Keratinocyte (primary cell): Measurements from ENCODE around the gene MSMP. TPM values are rescaled to one million over a fixed set of nuclear protein-coding genes. Genes with fewer than 3 reads are reported as not detected.
A peak's percentile ranks its signal among the peaks of the same experiment; 100 is the strongest.

Source experiments
- DNase-seq: peaks from one replicate; pipeline ENCODE4 v3.0.0-alpha.2; 2011; ENCODE audit warnings: low read depth, missing footprints, low spot score
- FAIRE-seq: peaks from 2 replicates; lab custom pipeline; 2011; peaks lifted over from hg19 to GRCh38; lab: Jason Lieb, UNC
- H2AFZ ChIP-seq: 2 replicates; pipeline ENCODE4 v1.6.0; 2012; ENCODE audit warnings: low read length, control low read depth, inconsistent platforms; ENCODE audit not compliant: control insufficient read depth
- H3K27ac ChIP-seq: 2 replicates; pipeline ENCODE4 v1.5.1; 2011; ENCODE audit warnings: low read length; ENCODE audit not compliant: control insufficient read depth, insufficient read depth
- H3K27me3 ChIP-seq: 3 replicates; pipeline ENCODE4 v1.6.0; 2011; ENCODE audit warnings: low read length; ENCODE audit not compliant: control insufficient read depth, insufficient read depth; ENCODE audit errors: extremely low read depth
- H3K36me3 ChIP-seq, 2 experiments: 2 replicates in 1 of 2; 3 replicates in 1 of 2; pipeline ENCODE4 v1.5.1; 2011; ENCODE audit warnings: low read length in 2 of 2, mild to moderate bottlenecking in 1 of 2; ENCODE audit not compliant: control insufficient read depth in 2 of 2, insufficient read depth in 2 of 2; ENCODE audit errors: extremely low read depth in 1 of 2
- H3K4me1 ChIP-seq: 3 replicates; pipeline ENCODE4 v1.5.1; 2011; ENCODE audit warnings: low read length; ENCODE audit not compliant: control insufficient read depth, insufficient read depth; ENCODE audit errors: extremely low read depth
- H3K4me2 ChIP-seq: 3 replicates; pipeline ENCODE4 v1.6.0; 2011; ENCODE audit warnings: low read depth, low read length; ENCODE audit not compliant: control insufficient read depth, insufficient read depth; ENCODE audit errors: extremely low read depth
- H3K4me3 ChIP-seq, 3 experiments: fragments of 200-600 bp in 1 of 3; sonication (generic) in 1 of 3; 2 replicates in 2 of 3; 3 replicates in 1 of 3; pipeline ENCODE4 v1.5.1; 2011 to 2016; ENCODE audit warnings: low read length in 3 of 3, mild to moderate bottlenecking in 3 of 3, control low read depth in 2 of 3, inconsistent platforms in 1 of 3, low read depth in 1 of 3, mixed read lengths in 1 of 3, mixed run types in 1 of 3, moderate library complexity in 1 of 3; ENCODE audit not compliant: control insufficient read depth in 2 of 3, insufficient read depth in 2 of 3; ENCODE audit errors: extremely low read depth in 1 of 3
- H3K79me2 ChIP-seq: 2 replicates; pipeline ENCODE4 v1.6.0; 2012; ENCODE audit warnings: low read length; ENCODE audit not compliant: control insufficient read depth, insufficient read depth
- H3K9ac ChIP-seq: 3 replicates; pipeline ENCODE4 v1.6.0; 2011; ENCODE audit warnings: low read length; ENCODE audit not compliant: control insufficient read depth, insufficient read depth; ENCODE audit errors: extremely low read depth
- H3K9me1 ChIP-seq: 3 replicates; pipeline ENCODE4 v1.6.0; 2011; ENCODE audit warnings: low read length; ENCODE audit not compliant: control insufficient read depth, insufficient read depth; ENCODE audit errors: extremely low read depth
- H3K9me3 ChIP-seq: 2 replicates; pipeline ENCODE4 v1.5.1; 2012; ENCODE audit warnings: low read depth, low read length; ENCODE audit not compliant: control insufficient read depth
- H4K20me1 ChIP-seq: 3 replicates; pipeline ENCODE4 v1.6.0; 2011; ENCODE audit warnings: low read length; ENCODE audit not compliant: control insufficient read depth, insufficient read depth; ENCODE audit errors: extremely low read depth
- CTCF ChIP-seq, 3 experiments: IDR thresholded peaks in 1 of 3; conservative IDR thresholded peaks in 1 of 3; optimal IDR thresholded peaks in 1 of 3; 2 replicates in 2 of 3; 3 replicates in 1 of 3; pipeline versions ENCODE3 to v1.5.1; 2011; ENCODE audit warnings: low read length in 3 of 3, mild to moderate bottlenecking in 3 of 3, moderate library complexity in 2 of 3, control low read depth in 1 of 3, inconsistent platforms in 1 of 3; ENCODE audit not compliant: insufficient read depth in 2 of 3; ENCODE audit errors: extremely low read depth in 1 of 3
- EZH2 ChIP-seq: IDR thresholded peaks from one replicate; pipeline ENCODE4 v1.6.1; 2012; ENCODE audit warnings: inconsistent platforms, mild to moderate bottlenecking, low read length, moderate library complexity
- dilution Hi-C: fragments of 300-500 bp; cut with MboI; formaldehyde crosslinking; loops from one replicate; pipeline ENCODE4 v1.7.0; 2020; ENCODE audit warnings: low sequenced_read_pairs; ENCODE audit not compliant: extremely low pct_ligation_motif_present
- polyA plus RNA-seq, 5 experiments: library from polyadenylated mRNA; depleted of rRNA in 3 of 5; stranded (reverse) in 3 of 5; stranded (forward) in 1 of 5; unstranded in 1 of 5; fragments of >200 nt; gene quantifications; 1 replicate in 1 of 5; 2 replicates in 3 of 5; 3 replicates in 1 of 5; pipeline versions ENCODE4 v1.2.1 to v1.2.3, GENCODE V29; 2011 to 2012; ENCODE audit warnings: missing spikeins in 2 of 5, low read depth in 1 of 5, low replicate concordance in 1 of 5

The MSMP gene
- polyA plus RNA-seq, 1 donor (not counting 4 experiments of a cell fraction or from before 2014, with no cell fraction given): not detected

GRCh38 chr9:35758475-35759050 lies 4.5 kb upstream of the MSMP start:
- no peak overlapping the region for H3K4me2 ChIP-seq

GRCh38 chr9:35757892-35758275 lies 3.8 kb upstream of the MSMP start:
- Histone ChIP-seq H4K20me1 (no peaks in the 10 kb centered on the region), H3K9me1 (no peaks in the 10 kb centered on the region), H3K79me2 (peaks cover 1% of the 10 kb centered on the region), H3K36me3 (peaks cover 7 to 13% of the 10 kb centered on the region in 2 experiments), H3K9ac (no peak overlapping the region), H3K27me3 (no peaks in the 10 kb centered on the region), H3K27ac (no peak overlapping the region), H2AFZ (no peak overlapping the region), H3K9me3 (no peaks in the 10 kb centered on the region), H3K4me3 (peak overlapping the region in 2 of 3 experiments; percentile 66 to 72), H3K4me2 (peak overlapping the region; percentile 86), H3K4me1 (peaks cover 3% of the 10 kb centered on the region)
- FAIRE-seq: no peak
- TF ChIP-seq EZH2 (no peak), CTCF (optimal IDR thresholded peaks at IDR 0.05 in 1 of 3, IDR thresholded peaks at IDR 0.05 in 1 of 3, conservative IDR thresholded peaks at IDR 0.05 in 1 of 3; ENCODE audit: extremely low read depth in 1 of 3, insufficient read depth in 2 of 3, low read length in 3 of 3) (no peak)
- dilution Hi-C loops: no loop called here
- no peak for DNase-seq

More at GRCh38 chr9:35758475-35759050, 4.5 kb upstream of the MSMP start:
- no peak overlapping the region for H3K27ac ChIP-seq
- no peaks in the 10 kb centered on the region for H3K27me3 ChIP-seq
- no peaks in the 10 kb centered on the region for H3K9me3 ChIP-seq
- no peaks in the 10 kb centered on the region for H3K9me1 ChIP-seq
- no peak overlapping the region for H2AFZ ChIP-seq
- no peak for DNase-seq
- TF ChIP-seq CTCF (optimal IDR thresholded peaks at IDR 0.05 in 1 of 3, IDR thresholded peaks at IDR 0.05 in 1 of 3, conservative IDR thresholded peaks at IDR 0.05 in 1 of 3; ENCODE audit: extremely low read depth in 1 of 3, insufficient read depth in 2 of 3, low read length in 3 of 3): no peak
- TF ChIP-seq EZH2: no peak
- peaks cover 1% of the 10 kb centered on the region for H3K79me2 ChIP-seq
- no peak for FAIRE-seq
- no peak overlapping the region for H3K4me3 ChIP-seq
- no peaks in the 10 kb centered on the region for H4K20me1 ChIP-seq
- dilution Hi-C loops: no loop called here
- H3K36me3 ChIP-seq: peaks cover 1 to 8% of the 10 kb centered on the region in 2 experiments
- peaks cover 3% of the 10 kb centered on the region for H3K4me1 ChIP-seq
- no peak overlapping the region for H3K9ac ChIP-seq
